ENCODE data around the gene FRMPD4.

GRCh38 chrX:12673487-12673886, 535.2 kb downstream of the FRMPD4 start:
- no peak for TF ChIP-seq CTCF (IDR thresholded peaks at IDR 0.05)
- no peak for TF ChIP-seq NFE2L2 (conservative IDR thresholded peaks at IDR 0.05; ENCODE audit: low read length)
- no peak for TF ChIP-seq BCL3 (IDR thresholded peaks at IDR 0.05)
- TF ChIP-seq POLR2A (IDR thresholded peaks at IDR 0.05; ENCODE audit: low read length) = no peak
- TF ChIP-seq POLR2AphosphoS2 (conservative IDR thresholded peaks at IDR 0.05; ENCODE audit: low read length) = no peak

Data from A549 (cell line).